Bone marrow (tissue), 2 donors: ENCODE measurements around the gene CDC42EP4.
"Not testable (repeated sequence)": the region's sequence is repeated elsewhere in the genome, so short reads cannot be mapped to it uniquely, and the experiment has no call there.

Source experiments
- DNase-seq, 2 donors: peaks; one replicate each; lab custom pipeline; 2025; lab: John Stamatoyannopoulos, UW

CDC42EP4 gene

DNA sequence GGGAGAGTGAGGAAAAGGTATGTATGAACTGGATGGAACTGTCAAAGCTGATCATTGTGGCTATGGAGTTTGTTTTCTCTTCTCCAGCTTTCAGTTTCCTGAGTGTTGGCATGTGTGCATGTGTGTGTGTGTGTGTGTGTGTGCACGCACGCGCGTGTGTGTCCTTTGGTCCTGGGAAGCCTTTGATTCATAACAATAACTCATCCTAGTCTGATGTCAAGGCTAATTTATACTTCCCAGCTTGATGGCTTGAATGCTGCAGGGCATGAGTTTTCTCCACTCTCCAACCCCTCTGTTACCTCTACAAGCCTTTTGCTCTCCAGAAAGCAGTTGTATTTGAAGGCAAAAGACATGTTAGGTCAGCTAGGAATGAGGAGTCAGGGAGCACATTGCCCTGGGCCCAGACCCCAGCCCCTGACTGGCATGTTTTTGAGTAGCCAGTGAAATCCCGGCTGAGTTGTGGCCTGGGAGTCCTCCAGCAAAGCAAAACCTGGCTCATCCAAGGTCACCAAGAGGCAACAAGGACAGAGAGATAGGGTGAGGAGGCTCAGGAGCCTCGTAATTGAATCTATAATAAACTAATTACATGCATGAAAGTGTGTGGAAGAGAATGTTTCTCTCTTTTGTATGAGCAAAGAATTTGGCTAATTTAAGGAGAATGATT, 8.9 kb upstream of the CDC42EP4 start:
- no peak for DNase-seq

- no peak for DNase-seq
These were observed 8.0 kb upstream of the CDC42EP4 start for GRCh38 chr17:73319766-73320165.

- DNase-seq, result no peak
These were observed 7.0 kb upstream of the CDC42EP4 start for GRCh38 chr17:73318836-73319235.

DNA sequence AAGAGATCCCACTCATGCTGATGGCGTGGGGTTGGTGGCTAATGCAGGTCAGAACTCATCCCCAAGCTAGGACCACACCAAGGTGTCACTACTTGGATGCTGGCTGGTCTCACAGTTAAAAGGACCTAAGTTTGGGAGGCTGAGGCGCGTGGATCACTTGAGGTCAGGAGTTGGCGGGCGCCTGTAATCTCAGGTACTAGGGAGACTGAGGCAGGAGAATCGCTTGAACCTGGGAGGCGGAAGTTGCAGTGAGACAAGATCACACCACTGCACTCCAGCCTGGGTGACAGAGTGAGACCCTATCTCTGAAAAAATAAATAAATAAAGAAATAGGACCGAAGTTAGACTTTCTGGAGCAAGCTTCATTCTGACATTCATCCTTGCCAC, 6.6 kb upstream of the CDC42EP4 start:
- DNase-seq, result no peak

DNA sequence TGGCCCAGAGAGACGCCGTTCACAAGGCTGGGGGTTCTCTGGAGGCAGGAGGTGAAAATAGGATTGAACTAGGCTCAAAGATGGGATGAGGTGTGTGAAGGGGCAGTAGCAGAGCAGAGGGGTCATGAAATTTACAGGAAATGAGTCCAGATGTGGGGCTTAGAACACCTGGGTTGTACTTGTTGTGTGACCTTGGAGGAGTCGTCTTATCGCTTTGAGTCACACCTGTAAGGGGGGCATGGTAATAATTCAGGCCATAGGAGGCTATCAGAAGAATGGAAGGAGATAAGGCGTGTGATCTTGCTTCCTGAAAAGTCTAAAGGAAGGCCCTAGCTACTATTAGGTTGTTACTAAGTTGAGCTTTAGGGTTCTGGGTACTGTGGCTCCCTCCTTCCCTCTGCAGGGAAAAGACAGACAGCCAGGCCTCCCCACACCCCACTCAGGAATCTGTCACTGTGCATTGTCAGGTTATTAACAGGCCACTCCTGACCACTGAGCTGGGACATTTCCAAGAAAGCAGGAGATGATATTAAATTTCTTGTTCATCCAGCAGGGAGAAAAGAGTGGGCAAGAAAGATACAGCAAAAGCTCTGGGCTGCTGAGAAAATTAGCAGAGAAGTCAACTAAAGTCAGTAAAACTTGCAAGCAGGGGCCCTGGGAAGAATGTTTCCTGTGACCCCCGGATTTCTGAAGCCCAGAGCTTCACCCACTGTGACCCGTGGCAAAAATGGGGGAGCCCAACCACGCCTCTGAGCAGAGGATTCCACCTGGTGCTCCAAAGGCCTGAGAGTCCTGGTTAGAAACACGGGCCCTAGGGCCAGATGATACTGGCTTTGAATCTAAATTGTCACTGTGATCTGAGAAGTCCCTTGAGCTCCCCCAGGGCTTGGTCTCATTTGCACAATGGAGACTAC, 6.0 kb upstream of the CDC42EP4 start:
- no peak for DNase-seq

DNA sequence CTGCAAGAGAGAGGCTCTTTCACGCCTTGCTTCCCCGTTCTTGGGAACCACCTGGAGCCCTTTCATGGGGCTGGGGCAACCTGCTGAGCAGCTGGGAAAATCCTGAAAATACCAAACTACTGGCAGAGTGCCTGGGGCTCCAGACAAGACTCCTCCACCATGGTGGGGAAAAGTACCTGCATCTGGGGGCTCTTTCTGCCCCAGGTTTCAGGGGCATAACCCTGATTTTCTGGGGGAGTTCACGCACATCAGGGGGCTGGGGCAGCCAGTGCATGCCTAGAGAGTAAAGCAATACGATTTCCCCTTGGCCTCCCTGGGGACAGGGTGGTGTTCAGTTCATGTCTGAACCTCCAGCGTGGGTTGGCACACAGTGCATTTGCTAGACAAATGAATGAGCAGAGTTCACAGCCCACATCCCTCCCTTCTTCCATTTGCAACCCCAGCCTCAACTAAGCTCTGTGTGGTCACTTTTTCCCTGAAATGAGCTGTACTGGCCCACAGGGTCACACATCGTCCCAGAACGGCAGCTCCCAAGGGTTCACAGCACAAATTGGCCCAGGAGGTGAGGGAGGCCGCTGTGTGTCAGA, 5.2 kb upstream of the CDC42EP4 start:
- no peak for DNase-seq

DNA sequence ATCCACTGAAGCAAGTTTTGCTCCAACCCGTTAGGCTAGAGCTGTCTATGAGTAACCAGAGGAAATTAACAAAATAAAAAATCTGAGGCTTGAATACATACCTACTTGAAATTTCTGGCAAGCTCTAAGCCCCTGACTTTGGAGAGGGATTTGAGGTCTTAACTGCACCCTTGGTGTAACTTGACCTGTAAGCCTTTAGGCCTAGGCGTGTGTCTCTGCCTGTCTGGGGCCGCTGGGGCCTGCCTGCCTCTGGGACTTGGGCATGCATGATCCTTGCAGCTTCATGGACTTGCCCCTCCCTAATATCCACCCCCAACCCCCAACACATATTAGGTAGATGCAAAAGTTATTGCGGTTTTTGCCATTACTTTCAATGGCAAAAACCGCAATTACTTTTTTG, 3.7 kb upstream of the CDC42EP4 start:
- DNase-seq, result no peak

- no peak for DNase-seq
These were observed 1.8 kb upstream of the CDC42EP4 start for GRCh38 chr17:73313526-73314127.

- DNase-seq, result not testable (repeated sequence)
These were observed 1.1 kb upstream of the CDC42EP4 start for GRCh38 chr17:73312887-73313286.

GRCh38 chr17:73311428-73311780, 397 bp downstream of the CDC42EP4 start:
- DNase-seq, result no peak

GRCh38 chr17:73309727-73310596, 1.8 kb downstream of the CDC42EP4 start:
- DNase-seq, result no peak

- not testable (repeated sequence) for DNase-seq
These were observed 2.8 kb downstream of the CDC42EP4 start for GRCh38 chr17:73308959-73309358.

DNA sequence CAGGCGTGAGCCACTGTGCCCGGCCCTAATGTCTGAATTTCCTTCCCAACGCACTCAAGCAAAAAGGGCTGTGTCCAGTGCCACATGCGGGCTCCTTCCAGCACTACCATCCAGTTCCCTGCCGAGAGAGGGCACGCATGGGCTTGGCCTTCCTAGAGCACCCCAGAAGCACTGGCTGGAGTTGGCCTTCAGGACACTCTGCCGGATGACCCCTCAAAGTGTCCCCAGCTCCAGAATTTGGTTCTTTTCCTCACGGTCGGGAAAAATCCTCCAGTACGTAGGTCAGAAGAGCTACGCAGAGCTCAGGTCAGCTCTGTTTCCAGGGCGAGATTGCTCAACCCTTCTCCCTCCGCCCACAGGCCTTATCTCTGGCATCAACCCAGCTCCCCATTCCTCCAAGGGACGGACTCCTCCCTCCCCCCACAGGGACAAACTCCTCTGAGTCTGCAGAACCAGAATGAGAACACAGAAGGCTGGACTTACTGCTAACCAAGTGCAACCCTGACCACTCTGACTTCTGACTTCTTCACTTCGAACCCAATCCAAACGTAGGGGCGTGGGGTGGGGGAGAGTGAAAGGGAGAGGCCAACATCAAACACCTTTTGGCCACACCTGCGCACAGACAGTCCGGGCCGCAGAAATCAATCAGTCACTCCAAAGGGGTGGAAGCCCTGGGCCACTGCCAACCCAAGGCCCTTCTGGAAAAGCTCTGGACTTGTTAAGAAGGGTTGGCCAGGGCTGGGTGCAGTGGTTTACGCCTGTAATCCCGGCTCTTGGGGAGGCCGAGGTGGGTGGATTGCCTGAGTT, 3.6 kb downstream of the CDC42EP4 start:
- no peak for DNase-seq

- DNase-seq, result no peak
These were observed 4.7 kb downstream of the CDC42EP4 start for GRCh38 chr17:73307130-73307529.

- no peak for DNase-seq
These were observed 5.7 kb downstream of the CDC42EP4 start for GRCh38 chr17:73305845-73306836.

DNA sequence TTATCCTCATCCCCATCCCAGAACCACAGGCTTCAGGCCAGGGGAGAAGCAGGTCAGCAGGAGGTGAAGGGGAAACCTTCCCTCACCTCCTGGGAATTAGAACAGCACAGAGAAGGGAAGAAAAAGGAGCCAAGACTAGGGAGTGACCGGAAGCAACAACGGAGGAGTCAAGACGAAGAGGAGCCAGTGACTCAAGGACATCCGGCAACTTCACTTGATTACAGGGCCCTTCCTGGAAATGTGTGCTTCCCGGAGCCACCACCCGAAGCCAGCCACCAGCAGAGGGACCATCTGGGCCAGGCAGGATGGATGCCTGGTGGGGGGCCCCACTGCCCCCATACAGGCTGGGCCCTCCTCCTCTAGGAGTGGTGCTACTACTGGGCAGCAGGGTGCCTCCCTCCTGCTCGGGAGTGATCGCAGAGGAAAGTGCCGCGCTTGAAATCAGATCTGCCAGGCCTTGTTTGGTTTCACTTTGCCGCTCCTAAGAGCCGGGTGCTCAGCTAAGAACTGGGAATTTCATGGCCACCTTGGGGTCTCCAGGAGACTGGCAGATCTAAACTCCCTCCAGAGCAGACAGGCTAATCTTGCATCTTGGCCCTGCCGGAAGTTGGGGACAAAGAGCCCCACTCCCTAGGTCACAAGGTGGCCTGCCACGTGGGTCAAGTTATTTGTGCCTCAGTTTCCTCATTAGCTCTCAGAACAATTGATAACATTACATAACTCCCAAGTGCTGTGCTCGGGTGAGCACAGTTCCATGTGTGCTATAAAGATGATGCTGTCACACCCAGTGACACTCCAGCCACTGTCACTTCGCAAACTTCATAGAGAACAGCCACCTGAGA, 6.6 kb downstream of the CDC42EP4 start:
- no peak for DNase-seq

GRCh38 chr17:73304438-73304837, 7.4 kb downstream of the CDC42EP4 start:
- DNase-seq, result no peak

DNA sequence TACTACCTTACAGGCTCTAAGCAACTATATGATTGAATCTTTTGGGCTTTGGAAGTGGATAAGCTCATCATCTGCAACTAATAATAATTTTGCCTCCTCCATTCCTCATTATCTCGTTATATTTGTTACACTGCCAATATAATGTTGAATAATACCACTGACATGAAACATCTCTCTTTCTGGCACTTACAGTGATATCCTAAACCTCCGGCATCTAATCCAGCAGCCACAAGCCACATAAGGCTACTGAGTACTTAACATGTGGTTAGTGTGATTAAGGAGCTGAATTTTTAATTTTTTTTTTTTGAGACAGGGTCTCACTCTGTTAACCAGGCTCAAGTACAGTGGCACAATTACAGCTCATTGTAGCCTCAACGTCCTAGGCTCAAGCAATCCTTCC, 9.6 kb downstream of the CDC42EP4 start:
- no peak for DNase-seq

DNA sequence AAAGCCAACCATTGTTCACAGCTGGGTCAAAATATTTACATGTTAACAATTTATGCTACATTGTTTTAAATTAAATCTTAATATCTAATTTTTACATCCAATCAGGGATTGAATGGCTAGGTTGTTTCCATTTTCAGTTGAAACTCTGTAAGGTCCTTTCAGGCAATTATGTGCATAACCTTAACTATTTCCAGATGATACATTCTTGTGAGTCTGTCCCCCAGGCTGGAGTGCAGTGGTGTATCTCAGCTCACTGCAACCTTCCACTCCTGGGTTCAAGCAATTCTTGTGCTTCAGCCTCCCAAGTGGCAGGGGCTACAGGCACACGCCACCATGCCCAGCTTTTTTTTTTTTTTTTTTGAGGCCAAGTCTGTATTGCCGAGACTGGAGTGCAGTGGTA, 10.4 kb downstream of the CDC42EP4 start:
- no peak for DNase-seq
